CD4-positive, alpha-beta T cell (primary cell): ENCODE data around the gene INPP5A. TPM values are rescaled to one million over a fixed set of nuclear protein-coding genes. Genes with fewer than 3 reads are reported as not detected.

Experiments used
- ATAC-seq: fragments of 200-7000 bp; cut with Tn5 transposase; one replicate; pipeline ENCODE4 v1.10.0; 2022; ENCODE audit warnings: mild to moderate bottlenecking; ENCODE audit not compliant: poor library complexity
- CTCF ChIA-PET: fragments of 350-600 bp; sonication (Branson Sonifier 250); formaldehyde crosslinking; loops from one replicate; lab custom pipeline; 2021; ENCODE audit warnings: antibody characterized with exemption, inconsistent platforms; lab: Charles Lee
- POLR2A ChIA-PET: fragments of 350-600 bp; sonication (Branson Sonifier 250); formaldehyde crosslinking; loops from one replicate; lab custom pipeline; 2021; ENCODE audit warnings: antibody characterized with exemption, inconsistent platforms; lab: Charles Lee
- DNase-seq, 14 experiments: peaks; one replicate each; pipeline ENCODE4 v3.0.0-alpha.2; 2013 to 2020; ENCODE audit warnings: mixed read lengths in 2 of 14
- H3K27ac ChIP-seq, 2 donors: one replicate each; pipeline versions ENCODE4 v1.5.1 to v1.7.0; 2013; ENCODE audit warnings: low read length in 2 of 2, low read depth in 1 of 2, mild to moderate bottlenecking in 1 of 2
- H3K27me3 ChIP-seq, 2 experiments: 1 replicate in 1 of 2; 2 replicates in 1 of 2; pipeline versions ENCODE4 v1.6.1 to v1.7.0; 2013; ENCODE audit warnings: low read length in 2 of 2, control low read depth in 1 of 2, mild to moderate bottlenecking in 1 of 2, moderate library complexity in 1 of 2; ENCODE audit not compliant: insufficient read depth in 2 of 2, control insufficient read depth in 1 of 2
- H3K36me3 ChIP-seq: one replicate; pipeline ENCODE4 v1.6.1; 2013; ENCODE audit warnings: low read length, control low read depth; ENCODE audit not compliant: insufficient read depth
- H3K4me1 ChIP-seq: one replicate; pipeline ENCODE4 v1.6.1; 2013; ENCODE audit warnings: low read length, control low read depth; ENCODE audit not compliant: insufficient read depth
- H3K4me3 ChIP-seq: one replicate; pipeline ENCODE4 v1.5.1; 2013; ENCODE audit warnings: mild to moderate bottlenecking, low read length, moderate library complexity
- H3K9me3 ChIP-seq, 2 experiments: 1 replicate in 1 of 2; 2 replicates in 1 of 2; pipeline versions ENCODE4 v1.6.1 to v1.7.0; 2013; ENCODE audit warnings: low read length in 2 of 2, mild to moderate bottlenecking in 2 of 2, control low read depth in 1 of 2, moderate library complexity in 1 of 2; ENCODE audit not compliant: control insufficient read depth in 1 of 2, insufficient read depth in 1 of 2
- H3K27ac Mint-ChIP-seq: one replicate; pipeline ENCODE4 v1.8.0; 2020; ENCODE audit warnings: mixed read lengths
- H3K27me3 Mint-ChIP-seq: one replicate; pipeline ENCODE4 v1.8.0; 2021; ENCODE audit warnings: mixed read lengths
- H3K36me3 Mint-ChIP-seq: one replicate; pipeline ENCODE4 v1.8.0; 2021; ENCODE audit warnings: low read depth, mixed read lengths
- H3K4me1 Mint-ChIP-seq: one replicate; pipeline ENCODE4 v1.8.0; 2021; ENCODE audit warnings: low read depth, mixed read lengths
- H3K4me3 Mint-ChIP-seq: one replicate; pipeline ENCODE4 v1.8.0; 2020; ENCODE audit warnings: mild to moderate bottlenecking, mixed read lengths
- H3K9me3 Mint-ChIP-seq: one replicate; pipeline ENCODE4 v1.8.0; 2020; ENCODE audit warnings: mixed read lengths
- intact Hi-C, 2 experiments: fragments of 100-400 bp; cut with DNase I in 1 of 2; cut with micrococcal nuclease in 1 of 2; formaldehyde crosslinking; loops; one replicate each; pipeline versions ENCODE4 v1.15.1 to v1.9.0; 2023 to 2025; cut with DNase I, micrococcal nuclease
- total RNA-seq, 174 experiments: library from RNA in 2 of 174; stranded (reverse) in 2 of 174; gene quantifications; one replicate each; pipeline ENCODE4 v1.2.3 and lab custom pipeline; 2021 to 2026
- TF ChIP-seq, protein P1 (sequence below): fragments of 200-600 bp; IDR thresholded peaks from one replicate; pipeline ENCODE4 v1.8.0; 2022; ENCODE audit warnings: antibody characterized with exemption, mild to moderate bottlenecking

INPP5A gene
- total RNA-seq, 2 experiments from 2014 or later, result 22.0 to 24.8 TPM

- Mint-ChIP-seq H3K9me3 (no peaks in the 10 kb centered on the region), H3K27me3 (peaks cover 27% of the 10 kb centered on the region), H3K36me3 (no peaks in the 10 kb centered on the region), H3K4me3 (no peak overlapping the region), H3K27ac (no peak overlapping the region), H3K4me1 (no peaks in the 10 kb centered on the region)
- ChIA-PET POLR2A (no interaction called here), CTCF (no interaction called here)
- no peak for ATAC-seq
- intact Hi-C loops, result no loop called here
- Histone ChIP-seq H3K9me3 (peaks cover 0 to 4% of the 10 kb centered on the region in 2 experiments), H3K4me1 (no peaks in the 10 kb centered on the region), H3K27ac (no peak overlapping the region), H3K4me3 (no peak overlapping the region), H3K36me3 (no peaks in the 10 kb centered on the region), H3K27me3 (peaks cover 8 to 11% of the 10 kb centered on the region in 2 experiments)
- no peak for DNase-seq
- TF ChIP-seq, protein P1, sequence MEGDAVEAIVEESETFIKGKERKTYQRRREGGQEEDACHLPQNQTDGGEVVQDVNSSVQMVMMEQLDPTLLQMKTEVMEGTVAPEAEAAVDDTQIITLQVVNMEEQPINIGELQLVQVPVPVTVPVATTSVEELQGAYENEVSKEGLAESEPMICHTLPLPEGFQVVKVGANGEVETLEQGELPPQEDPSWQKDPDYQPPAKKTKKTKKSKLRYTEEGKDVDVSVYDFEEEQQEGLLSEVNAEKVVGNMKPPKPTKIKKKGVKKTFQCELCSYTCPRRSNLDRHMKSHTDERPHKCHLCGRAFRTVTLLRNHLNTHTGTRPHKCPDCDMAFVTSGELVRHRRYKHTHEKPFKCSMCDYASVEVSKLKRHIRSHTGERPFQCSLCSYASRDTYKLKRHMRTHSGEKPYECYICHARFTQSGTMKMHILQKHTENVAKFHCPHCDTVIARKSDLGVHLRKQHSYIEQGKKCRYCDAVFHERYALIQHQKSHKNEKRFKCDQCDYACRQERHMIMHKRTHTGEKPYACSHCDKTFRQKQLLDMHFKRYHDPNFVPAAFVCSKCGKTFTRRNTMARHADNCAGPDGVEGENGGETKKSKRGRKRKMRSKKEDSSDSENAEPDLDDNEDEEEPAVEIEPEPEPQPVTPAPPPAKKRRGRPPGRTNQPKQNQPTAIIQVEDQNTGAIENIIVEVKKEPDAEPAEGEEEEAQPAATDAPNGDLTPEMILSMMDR, result no peak
Observed at GRCh38 chr10:132814469-132814856, 276.9 kb downstream of the INPP5A start.

- no peak overlapping the region for H3K4me3 Mint-ChIP-seq
Observed at GRCh38 chr10:132815168-132815857, 277.7 kb downstream of the INPP5A start.

GRCh38 chr10:132816718-132817117 lies 279.1 kb downstream of the INPP5A start:
- no peaks in the 10 kb centered on the region for H3K4me1 Mint-ChIP-seq

More at GRCh38 chr10:132815168-132815857, 277.7 kb downstream of the INPP5A start:
- no peaks in the 10 kb centered on the region for H3K9me3 ChIP-seq
- DNase-seq (no peak), ATAC-seq (no peak)
- H3K27ac Mint-ChIP-seq, result no peak overlapping the region
- H3K36me3 ChIP-seq, result no peaks in the 10 kb centered on the region
- TF ChIP-seq, protein P1, result no peak
- H3K4me1 ChIP-seq, result no peaks in the 10 kb centered on the region
- intact Hi-C loops, result no loop called here
- no peak overlapping the region for H3K4me3 ChIP-seq
- no peak overlapping the region for H3K27ac ChIP-seq
- POLR2A ChIA-PET, result no interaction called here
- H3K9me3 Mint-ChIP-seq, result no peaks in the 10 kb centered on the region
- H3K27me3 ChIP-seq, result peaks cover 8 to 11% of the 10 kb centered on the region in 2 experiments
- peaks cover 31% of the 10 kb centered on the region for H3K27me3 Mint-ChIP-seq
- CTCF ChIA-PET, result no interaction called here
- no peaks in the 10 kb centered on the region for H3K4me1 Mint-ChIP-seq
- H3K36me3 Mint-ChIP-seq, result no peaks in the 10 kb centered on the region

More at GRCh38 chr10:132816718-132817117, 279.1 kb downstream of the INPP5A start:
- H3K9me3 ChIP-seq, result no peaks in the 10 kb centered on the region
- intact Hi-C loops, result no loop called here
- no peaks in the 10 kb centered on the region for H3K4me1 ChIP-seq
- no peak overlapping the region for H3K4me3 ChIP-seq
- H3K27me3 Mint-ChIP-seq, result peaks cover 31% of the 10 kb centered on the region
- H3K36me3 ChIP-seq, result no peaks in the 10 kb centered on the region
- no peak overlapping the region for H3K27ac Mint-ChIP-seq
- H3K27me3 ChIP-seq, result peaks cover 8 to 11% of the 10 kb centered on the region in 2 experiments
- H3K36me3 Mint-ChIP-seq, result no peaks in the 10 kb centered on the region
- TF ChIP-seq, protein P1, result no peak
- ATAC-seq, result no peak
- H3K9me3 Mint-ChIP-seq, result no peaks in the 10 kb centered on the region
- DNase-seq, result no peak
- ChIA-PET POLR2A (no interaction called here), CTCF (no interaction called here)
- no peak overlapping the region for H3K27ac ChIP-seq
- H3K4me3 Mint-ChIP-seq, result no peak overlapping the region
